ENCODE results near the gene HMGCR.
"Not testable (repeated sequence)": the region's sequence is repeated elsewhere in the genome, so short reads cannot be mapped to it uniquely, and the experiment has no call there.

The HMGCR gene

GRCh38 chr5:75325242-75325641 lies 11.8 kb upstream of the HMGCR start:
- no peak overlapping the region for H3K9ac ChIP-seq (ENCODE audit: low read depth, low read length)
- H3K27ac ChIP-seq (ENCODE audit: low read length): no peak overlapping the region
- no peaks in the 10 kb centered on the region for H3K36me3 ChIP-seq (ENCODE audit: insufficient read depth, low read depth, low read length)
- H3K4me3 ChIP-seq (ENCODE audit: low read length): no peak overlapping the region
- peaks cover 9% of the 10 kb centered on the region; the same call in 1 of the 2 replicates for H3K4me1 ChIP-seq (ENCODE audit: insufficient read depth, low read length)
- no peaks in the 10 kb centered on the region for H3K9me3 ChIP-seq (ENCODE audit: insufficient read depth, low read depth, low read length)
- H3K27me3 ChIP-seq (ENCODE audit: insufficient read depth, low read length): no peaks in the 10 kb centered on the region

- no peak overlapping the region for H3K27ac ChIP-seq (ENCODE audit: low read length)
- H3K9ac ChIP-seq (ENCODE audit: low read depth, low read length): no peak overlapping the region
- no peaks in the 10 kb centered on the region for H3K9me3 ChIP-seq (ENCODE audit: insufficient read depth, low read depth, low read length)
- no peaks in the 10 kb centered on the region for H3K27me3 ChIP-seq (ENCODE audit: insufficient read depth, low read length)
- H3K4me1 ChIP-seq (ENCODE audit: insufficient read depth, low read length): no peaks in the 10 kb centered on the region
- no peak overlapping the region for H3K4me3 ChIP-seq (ENCODE audit: low read length)
- no peaks in the 10 kb centered on the region for H3K36me3 ChIP-seq (ENCODE audit: insufficient read depth, low read depth, low read length)
These were observed 6.6 kb upstream of the HMGCR start for GRCh38 chr5:75330404-75330803.

- no peaks in the 10 kb centered on the region for H3K27me3 ChIP-seq (ENCODE audit: insufficient read depth, low read length)
- H3K9me3 ChIP-seq (ENCODE audit: insufficient read depth, low read depth, low read length): no peaks in the 10 kb centered on the region
- no peaks in the 10 kb centered on the region for H3K4me1 ChIP-seq (ENCODE audit: insufficient read depth, low read length)
- no peak overlapping the region for H3K9ac ChIP-seq (ENCODE audit: low read depth, low read length)
- H3K27ac ChIP-seq (ENCODE audit: low read length): no peak overlapping the region
- no peaks in the 10 kb centered on the region for H3K36me3 ChIP-seq (ENCODE audit: insufficient read depth, low read depth, low read length)
- H3K4me3 ChIP-seq (ENCODE audit: low read length): no peak overlapping the region
These were observed 5.6 kb upstream of the HMGCR start for GRCh38 chr5:75331095-75332090.

- not testable (repeated sequence) for H3K4me3 ChIP-seq (ENCODE audit: low read length); H3K4me1 ChIP-seq (ENCODE audit: insufficient read depth, low read length); H3K27ac ChIP-seq (ENCODE audit: low read length); H3K9ac ChIP-seq (ENCODE audit: low read depth, low read length); H3K36me3 ChIP-seq (ENCODE audit: insufficient read depth, low read depth, low read length); H3K27me3 ChIP-seq (ENCODE audit: insufficient read depth, low read length); H3K9me3 ChIP-seq (ENCODE audit: insufficient read depth, low read depth, low read length)
These were observed 3.3 kb upstream of the HMGCR start for GRCh38 chr5:75333759-75334158.

GRCh38 chr5:75334413-75334812 lies 2.6 kb upstream of the HMGCR start:
- H3K9ac ChIP-seq (ENCODE audit: low read depth, low read length): not testable (repeated sequence)

GRCh38 chr5:75335486-75335885 lies 1.5 kb upstream of the HMGCR start:
- Histone ChIP-seq H3K27ac (ENCODE audit: low read length) (no peak overlapping the region), H3K36me3 (ENCODE audit: insufficient read depth, low read depth, low read length) (peaks cover 8% of the 10 kb centered on the region), H3K9me3 (ENCODE audit: insufficient read depth, low read depth, low read length) (no peaks in the 10 kb centered on the region), H3K27me3 (ENCODE audit: insufficient read depth, low read length) (no peaks in the 10 kb centered on the region), H3K4me3 (ENCODE audit: low read length) (no peak overlapping the region), H3K4me1 (ENCODE audit: insufficient read depth, low read length) (peaks cover 12% of the 10 kb centered on the region; the same call in 1 of the 2 replicates), H3K9ac (ENCODE audit: low read depth, low read length) (no peak overlapping the region)

More at GRCh38 chr5:75334413-75334812, 2.6 kb upstream of the HMGCR start:
- not testable (repeated sequence) for H3K4me3 ChIP-seq (ENCODE audit: low read length); H3K9me3 ChIP-seq (ENCODE audit: insufficient read depth, low read depth, low read length); H3K27ac ChIP-seq (ENCODE audit: low read length); H3K27me3 ChIP-seq (ENCODE audit: insufficient read depth, low read length); H3K4me1 ChIP-seq (ENCODE audit: insufficient read depth, low read length); H3K36me3 ChIP-seq (ENCODE audit: insufficient read depth, low read depth, low read length)

- Histone ChIP-seq H3K9me3 (ENCODE audit: insufficient read depth, low read depth, low read length) (no peaks in the 10 kb centered on the region), H3K27me3 (ENCODE audit: insufficient read depth, low read length) (no peaks in the 10 kb centered on the region), H3K4me1 (ENCODE audit: insufficient read depth, low read length) (peaks cover 12% of the 10 kb centered on the region; the same call in 1 of the 2 replicates), H3K9ac (ENCODE audit: low read depth, low read length) (peak overlapping the region; percentile 88), H3K27ac (ENCODE audit: low read length) (peak overlapping the region; percentile 32), H3K4me3 (ENCODE audit: low read length) (peak overlapping the region; percentile 79), H3K36me3 (ENCODE audit: insufficient read depth, low read depth, low read length) (peaks cover 13% of the 10 kb centered on the region)
These were observed 937 bp upstream of the HMGCR start for GRCh38 chr5:75335952-75336614.

- Histone ChIP-seq H3K27me3 (ENCODE audit: insufficient read depth, low read length) (no peaks in the 10 kb centered on the region), H3K4me3 (ENCODE audit: low read length) (peak overlapping the region; percentile 86), H3K4me1 (ENCODE audit: insufficient read depth, low read length) (peaks cover 15% of the 10 kb centered on the region), H3K9ac (ENCODE audit: low read depth, low read length) (peak overlapping the region; percentile 91), H3K9me3 (ENCODE audit: insufficient read depth, low read depth, low read length) (no peaks in the 10 kb centered on the region), H3K27ac (ENCODE audit: low read length) (peak overlapping the region; percentile 4), H3K36me3 (ENCODE audit: insufficient read depth, low read depth, low read length) (peaks cover 25% of the 10 kb centered on the region)
These were observed 474 bp downstream of the HMGCR start for GRCh38 chr5:75337366-75338021.

- no peak overlapping the region for H3K27ac ChIP-seq (ENCODE audit: low read length)
- H3K27me3 ChIP-seq (ENCODE audit: insufficient read depth, low read length): no peaks in the 10 kb centered on the region
- H3K9me3 ChIP-seq (ENCODE audit: insufficient read depth, low read depth, low read length): no peaks in the 10 kb centered on the region
- H3K36me3 ChIP-seq (ENCODE audit: insufficient read depth, low read depth, low read length): peaks cover 33% of the 10 kb centered on the region
- peaks cover 15% of the 10 kb centered on the region for H3K4me1 ChIP-seq (ENCODE audit: insufficient read depth, low read length)
- peak overlapping the region; percentile 86 for H3K4me3 ChIP-seq (ENCODE audit: low read length)
- H3K9ac ChIP-seq (ENCODE audit: low read depth, low read length): peak overlapping the region; percentile 91
These were observed 1.4 kb downstream of the HMGCR start for GRCh38 chr5:75338408-75338807.

- Histone ChIP-seq H3K4me3 (ENCODE audit: low read length) (peak overlapping the region; percentile 57; the same call in 1 of the 2 replicates), H3K27ac (ENCODE audit: low read length) (no peak overlapping the region), H3K9me3 (ENCODE audit: insufficient read depth, low read depth, low read length) (no peaks in the 10 kb centered on the region), H3K9ac (ENCODE audit: low read depth, low read length) (no peak overlapping the region), H3K36me3 (ENCODE audit: insufficient read depth, low read depth, low read length) (peaks cover 58% of the 10 kb centered on the region), H3K27me3 (ENCODE audit: insufficient read depth, low read length) (no peaks in the 10 kb centered on the region), H3K4me1 (ENCODE audit: insufficient read depth, low read length) (peaks cover 15% of the 10 kb centered on the region)
These were observed 3.9 kb downstream of the HMGCR start for GRCh38 chr5:75340714-75341478.

GRCh38 chr5:75341934-75342333 lies 4.9 kb downstream of the HMGCR start:
- H3K36me3 ChIP-seq (ENCODE audit: insufficient read depth, low read depth, low read length): peaks cover 69% of the 10 kb centered on the region
- no peak overlapping the region for H3K9ac ChIP-seq (ENCODE audit: low read depth, low read length)
- H3K9me3 ChIP-seq (ENCODE audit: insufficient read depth, low read depth, low read length): no peaks in the 10 kb centered on the region
- H3K27me3 ChIP-seq (ENCODE audit: insufficient read depth, low read length): no peaks in the 10 kb centered on the region
- H3K27ac ChIP-seq (ENCODE audit: low read length): no peak overlapping the region
- H3K4me1 ChIP-seq (ENCODE audit: insufficient read depth, low read length): peaks cover 15% of the 10 kb centered on the region
- no peak overlapping the region for H3K4me3 ChIP-seq (ENCODE audit: low read length)
